IMR-90 (cell line): Measurements from ENCODE around the gene NCKAP5. TPM values are rescaled to one million over a fixed set of nuclear protein-coding genes. Genes with fewer than 3 reads are reported as not detected.

Experiments
- ATAC-seq: fragments of 200-7000 bp; cut with Tn5 transposase; 2 replicates; pipeline ENCODE4 v1.9.1; 2020; ENCODE audit warnings: low read depth, mild to moderate bottlenecking, moderate library complexity
- BruUV-seq: library from RNA; stranded (reverse); fragments of 400-500 nt; replicated peaks from 2 replicates; lab custom pipeline; 2021; lab: Mats Ljungman, UMichigan
- CTCF ChIA-PET: fragments of 300-600 bp; formaldehyde crosslinking; extraction: SDS; loops from one replicate; lab custom pipeline; 2021; ENCODE audit warnings: antibody characterized with exemption; lab: Yijun Ruan, JAX
- POLR2A ChIA-PET: fragments of 300-600 bp; sonication (Branson Sonifier 250); formaldehyde crosslinking; loops from one replicate; lab custom pipeline; 2022; ENCODE audit warnings: antibody characterized with exemption; ENCODE audit not compliant: unreplicated experiment; lab: Charles Lee
- DNase-seq: peaks from one replicate; pipeline ENCODE4 v3.0.0; 2013
- H2AFZ ChIP-seq: replicated peaks from 2 replicates; pipeline ENCODE3; 2013; ENCODE audit warnings: low read length, mild to moderate bottlenecking; ENCODE audit not compliant: poor library complexity
- H2AK5ac ChIP-seq: 2 replicates; pipeline ENCODE4 v1.6.1; 2013; ENCODE audit warnings: low read depth, low read length, inconsistent platforms
- H2AK9ac ChIP-seq: replicated peaks from 2 replicates; pipeline ENCODE3; 2013; ENCODE audit warnings: mild to moderate bottlenecking, low read depth, low read length, moderate library complexity; ENCODE audit not compliant: poor library complexity
- H2BK120ac ChIP-seq: 2 replicates; pipeline ENCODE4 v1.6.1; 2013; ENCODE audit warnings: low read depth, low read length, inconsistent platforms
- H2BK15ac ChIP-seq: 3 replicates; pipeline ENCODE4 v1.6.1; 2013; ENCODE audit warnings: low read depth, low read length, inconsistent platforms
- H2BK20ac ChIP-seq: 2 replicates; pipeline ENCODE4 v1.6.1; 2013; ENCODE audit warnings: low read depth, mild to moderate bottlenecking, inconsistent platforms, low read length, moderate library complexity
- H2BK5ac ChIP-seq: 2 replicates; pipeline ENCODE4 v1.6.1; 2013; ENCODE audit warnings: mild to moderate bottlenecking, low read depth, low read length, inconsistent platforms; ENCODE audit not compliant: poor library complexity, severe bottlenecking
- H3K14ac ChIP-seq: replicated peaks from 2 replicates; pipeline ENCODE4 v1.6.1; 2013; ENCODE audit warnings: low read depth, low read length, inconsistent platforms
- H3K18ac ChIP-seq: 2 replicates; pipeline ENCODE4 v1.6.1; 2013; ENCODE audit warnings: low read depth, low read length, control low read depth
- H3K23ac ChIP-seq: 2 replicates; pipeline ENCODE4 v1.6.1; 2013; ENCODE audit warnings: low read depth, low read length, inconsistent platforms
- H3K27ac ChIP-seq: 2 replicates; pipeline ENCODE4 v1.5.1; 2013; ENCODE audit warnings: mild to moderate bottlenecking, control low read depth, low read length; ENCODE audit not compliant: insufficient read depth
- H3K27me3 ChIP-seq: 2 replicates; pipeline ENCODE4 v1.6.1; 2013; ENCODE audit warnings: low read length; ENCODE audit not compliant: control insufficient read depth, insufficient read depth
- H3K36me3 ChIP-seq: 2 replicates; pipeline ENCODE4 v1.6.1; 2013; ENCODE audit warnings: low read length, mixed read lengths; ENCODE audit not compliant: control insufficient read depth, insufficient read depth
- H3K4ac ChIP-seq: 2 replicates; pipeline ENCODE4 v1.6.1; 2013; ENCODE audit warnings: low read depth, low read length, inconsistent platforms
- H3K4me1 ChIP-seq: 2 replicates; pipeline ENCODE4 v1.6.1; 2013; ENCODE audit warnings: low read length, mixed read lengths; ENCODE audit not compliant: control insufficient read depth, insufficient read depth
- H3K4me2 ChIP-seq: 2 replicates; pipeline ENCODE4 v1.6.1; 2013; ENCODE audit warnings: low read depth, mild to moderate bottlenecking, control low read depth, low read length, moderate library complexity
- H3K4me3 ChIP-seq: 2 replicates; pipeline ENCODE4 v1.5.1; 2013; ENCODE audit warnings: low read depth, mild to moderate bottlenecking, control low read depth, low read length, moderate library complexity; ENCODE audit not compliant: insufficient read depth
- H3K56ac ChIP-seq: 2 replicates; pipeline ENCODE4 v1.6.1; 2013; ENCODE audit warnings: low read length, inconsistent platforms; ENCODE audit not compliant: insufficient read depth; ENCODE audit errors: extremely low read depth
- H3K79me1 ChIP-seq, 2 experiments: 2 replicates each; pipeline ENCODE4 v1.6.1; 2013; ENCODE audit warnings: low read length in 2 of 2, inconsistent platforms in 1 of 2, low read depth in 1 of 2
- H3K9ac ChIP-seq: 2 replicates; pipeline ENCODE4 v1.6.1; 2013; ENCODE audit warnings: low read depth, low read length, control low read depth
- H3K9me1 ChIP-seq: 2 replicates; pipeline ENCODE4 v1.6.1; 2013; ENCODE audit warnings: low read length, inconsistent platforms; ENCODE audit not compliant: insufficient read depth
- H3K9me3 ChIP-seq: 2 replicates; pipeline ENCODE4 v1.6.1; 2013; ENCODE audit warnings: low read length; ENCODE audit not compliant: control insufficient read depth, insufficient read depth
- H4K20me1 ChIP-seq: 2 replicates; pipeline ENCODE4 v1.6.1; 2013; ENCODE audit warnings: low read length, inconsistent platforms; ENCODE audit not compliant: insufficient read depth
- H4K5ac ChIP-seq: 2 replicates; pipeline ENCODE4 v1.6.1; 2013; ENCODE audit warnings: mild to moderate bottlenecking, low read depth, low read length, control low read depth
- H4K8ac ChIP-seq, 2 experiments: 2 replicates each; pipeline ENCODE4 v1.6.1; 2013; ENCODE audit warnings: low read depth in 2 of 2, low read length in 2 of 2, control low read depth in 1 of 2, inconsistent platforms in 1 of 2
- H4K91ac ChIP-seq: 2 replicates; pipeline ENCODE4 v1.6.1; 2013; ENCODE audit warnings: low read depth, low read length, inconsistent platforms; ENCODE audit not compliant: insufficient read depth
- CHD1 ChIP-seq: IDR thresholded peaks from 2 replicates; pipeline ENCODE4 v1.6.1; 2012; ENCODE audit warnings: low read depth, low read length, improper control_type of control experiment
- CTCF ChIP-seq: conservative IDR thresholded peaks from 2 replicates; pipeline ENCODE4 v1.5.1; 2012; ENCODE audit warnings: mild to moderate bottlenecking, low read depth, low read length, improper control_type of control experiment
- ELK1 ChIP-seq: fragments of 150-350 bp; IDR thresholded peaks from 2 replicates; pipeline ENCODE4 v1.6.1; 2016; ENCODE audit warnings: low read depth, mild to moderate bottlenecking, low read length, moderate library complexity, borderline replicate concordance
- FOS ChIP-seq: fragments of 150-350 bp; IDR thresholded peaks from 2 replicates; pipeline ENCODE4 v1.6.1; 2016; ENCODE audit warnings: low read depth, low read length
- MAFK ChIP-seq: IDR thresholded peaks from 2 replicates; pipeline ENCODE4 v1.6.1; 2012; ENCODE audit warnings: low read depth, low read length, improper control_type of control experiment
- MAZ ChIP-seq: IDR thresholded peaks from 2 replicates; pipeline ENCODE4 v1.6.1; 2012; ENCODE audit warnings: low read depth, mild to moderate bottlenecking, low read length, improper control_type of control experiment, moderate library complexity, borderline replicate concordance
- NFE2L2 ChIP-seq: fragments of 150-350 bp; IDR thresholded peaks from 2 replicates; pipeline ENCODE4 v1.6.1; 2016; ENCODE audit warnings: low read depth, mild to moderate bottlenecking, low read length
- RCOR1 ChIP-seq: IDR thresholded peaks from 2 replicates; pipeline ENCODE4 v1.6.1; 2012; ENCODE audit warnings: mild to moderate bottlenecking, low read length, improper control_type of control experiment; ENCODE audit not compliant: insufficient replicate concordance
- RFX5 ChIP-seq: IDR thresholded peaks from 2 replicates; pipeline ENCODE4 v1.8.0; 2012; ENCODE audit warnings: low read depth, mild to moderate bottlenecking, low read length, moderate library complexity
- SMC3 ChIP-seq: fragments of 150-350 bp; IDR thresholded peaks from 2 replicates; pipeline ENCODE4 v1.6.1; 2016; ENCODE audit warnings: low read depth, mild to moderate bottlenecking, antibody characterized with exemption, low read length, moderate library complexity
- USF2 ChIP-seq: fragments of 150-350 bp; IDR thresholded peaks from 2 replicates; pipeline ENCODE4 v1.6.1; 2017; ENCODE audit warnings: mild to moderate bottlenecking, antibody characterized with exemption, low read length, low read depth
- WGBS, 2 experiments: methylation state at CpG; one replicate each; pipeline versions ENCODE4 v1.1.5 to v1.1.7; 2013; ENCODE audit warnings: missing lambda C conversion rate in 2 of 2; ENCODE audit not compliant: insufficient read length in 1 of 2; ENCODE audit errors: extremely low coverage in 2 of 2; 5-methylcytosine and 5-hydroxymethylcytosine counted together
- dilution Hi-C: fragments of 300-500 bp; cut with HindIII; formaldehyde crosslinking; loops from one replicate; pipeline ENCODE4 v1.14.3; 2018; ENCODE audit warnings: low sequenced_read_pairs; ENCODE audit not compliant: unreplicated experiment
- in situ Hi-C: fragments of 300-500 bp; cut with MboI; formaldehyde crosslinking; loops from 3 replicates; pipeline ENCODE4 v1.14.3; 2019; ENCODE audit warnings: low sequenced_read_pairs, inconsistent platforms, mixed read lengths
- intact Hi-C: fragments of 100-400 bp; cut with micrococcal nuclease; formaldehyde crosslinking; loops from 2 replicates; pipeline ENCODE4 v1.10.0; 2022
- polyA plus RNA-seq, 3 experiments: library from polyadenylated mRNA; depleted of rRNA; stranded (reverse); fragments of >200 nt; gene quantifications; 2 replicates each; pipeline ENCODE4 v1.2.3, GENCODE V29; 2012; ENCODE audit warnings: low replicate concordance in 1 of 3
- total RNA-seq: library from RNA; depleted of rRNA; stranded (reverse); fragments of >200 nt; gene quantifications from 2 replicates; pipeline ENCODE4 v1.2.3, GENCODE V29; 2012

Gene NCKAP5
- total and polyA plus RNA-seq, 2 of the 4 experiments (the other 2 are of a cell fraction): 2.7 to 3.9 TPM

- Histone ChIP-seq H3K4me1 (peaks cover 8% of the 10 kb centered on the region), H2AK5ac (no peak overlapping the region), H3K36me3 (no peaks in the 10 kb centered on the region), H3K9me1 (peaks cover 2% of the 10 kb centered on the region; the same call in 1 of the 2 replicates), H4K5ac (no peak overlapping the region), H3K79me1 (peaks cover 0 to 3% of the 10 kb centered on the region in 2 experiments; a peak in 2 of 4 replicates), H3K4me2 (no peak overlapping the region), H3K4me3 (no peak overlapping the region), H3K56ac (no peak overlapping the region), H2BK5ac (no peak overlapping the region), H3K27ac (no peak overlapping the region), H3K18ac (no peak overlapping the region), H2BK20ac (no peak overlapping the region), H3K9ac (no peak overlapping the region), H4K91ac (no peak overlapping the region), H4K20me1 (no peaks in the 10 kb centered on the region), H3K4ac (no peak overlapping the region), H3K27me3 (no peaks in the 10 kb centered on the region), H3K9me3 (no peaks in the 10 kb centered on the region), H2BK120ac (no peak overlapping the region), H2AK9ac (no peak overlapping the region), H4K8ac (no peak overlapping the region), H3K23ac (no peak overlapping the region), H2BK15ac (no peak overlapping the region), H3K14ac (no peak overlapping the region), H2AFZ (no peak overlapping the region)
- POLR2A ChIA-PET: no interaction called here
- TF ChIP-seq MAFK: no peak
- TF ChIP-seq FOS: no peak
- TF ChIP-seq USF2: no peak
- no peak for TF ChIP-seq RFX5
- TF ChIP-seq NFE2L2: no peak
- TF ChIP-seq MAZ: no peak
- no peak for TF ChIP-seq CHD1
- TF ChIP-seq RCOR1: no peak
- TF ChIP-seq CTCF: no peak
- no peak for TF ChIP-seq SMC3
- no peak for TF ChIP-seq ELK1
- ATAC-seq (no peak), DNase-seq (peak; percentile 10)
- CTCF ChIA-PET: interaction anchor here (0.6 kb wide), 1 partner anchor 35 kb away, joined by 6 read pairs; no protein-coding TSS in a partner anchor
- dilution Hi-C loops: no loop called here
- intact Hi-C loops: no loop called here
- no TSS peak for BruUV-seq
- no CpG with 5 or more reads among the region's 3 CpGs for WGBS, 2 experiments
- in situ Hi-C loops: no loop called here
These were observed 50.4 kb downstream of the NCKAP5 start for GRCh38 chr2:133517876-133518275.
